GM12873 (cell line): ENCODE data around the gene RGS7.

Experiments used
- TF ChIP-seq, protein P1 (sequence below): IDR thresholded peaks from 2 replicates; pipeline ENCODE4 v1.5.1; 2012; ENCODE audit warnings: low read depth, mild to moderate bottlenecking, moderate library complexity, low read length, control low read depth; ENCODE audit not compliant: insufficient read depth; ENCODE audit errors: missing control alignments

Gene RGS7

DNA sequence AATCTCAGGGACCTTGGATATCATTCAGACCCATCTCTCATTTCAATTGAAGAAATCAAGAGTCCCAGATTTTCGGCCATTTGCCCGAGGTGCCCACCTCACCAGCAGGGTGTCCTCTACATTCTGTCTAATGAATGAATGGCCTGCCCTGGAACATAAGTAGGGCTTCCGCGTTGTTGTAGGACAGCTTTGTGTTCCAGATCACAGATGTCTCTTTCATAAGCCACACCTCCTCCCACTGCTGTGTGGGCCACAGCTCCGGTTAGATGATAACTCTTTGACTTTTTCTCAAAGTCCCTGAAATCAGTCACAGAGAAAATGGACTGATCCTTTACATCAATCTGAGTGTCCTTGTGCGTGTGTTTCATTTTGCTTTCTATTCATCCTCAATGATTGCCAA is 144.4 kb downstream of the RGS7 start:
- TF ChIP-seq, protein P1, sequence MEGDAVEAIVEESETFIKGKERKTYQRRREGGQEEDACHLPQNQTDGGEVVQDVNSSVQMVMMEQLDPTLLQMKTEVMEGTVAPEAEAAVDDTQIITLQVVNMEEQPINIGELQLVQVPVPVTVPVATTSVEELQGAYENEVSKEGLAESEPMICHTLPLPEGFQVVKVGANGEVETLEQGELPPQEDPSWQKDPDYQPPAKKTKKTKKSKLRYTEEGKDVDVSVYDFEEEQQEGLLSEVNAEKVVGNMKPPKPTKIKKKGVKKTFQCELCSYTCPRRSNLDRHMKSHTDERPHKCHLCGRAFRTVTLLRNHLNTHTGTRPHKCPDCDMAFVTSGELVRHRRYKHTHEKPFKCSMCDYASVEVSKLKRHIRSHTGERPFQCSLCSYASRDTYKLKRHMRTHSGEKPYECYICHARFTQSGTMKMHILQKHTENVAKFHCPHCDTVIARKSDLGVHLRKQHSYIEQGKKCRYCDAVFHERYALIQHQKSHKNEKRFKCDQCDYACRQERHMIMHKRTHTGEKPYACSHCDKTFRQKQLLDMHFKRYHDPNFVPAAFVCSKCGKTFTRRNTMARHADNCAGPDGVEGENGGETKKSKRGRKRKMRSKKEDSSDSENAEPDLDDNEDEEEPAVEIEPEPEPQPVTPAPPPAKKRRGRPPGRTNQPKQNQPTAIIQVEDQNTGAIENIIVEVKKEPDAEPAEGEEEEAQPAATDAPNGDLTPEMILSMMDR, result no peak

- TF ChIP-seq, protein P1, result no peak
Measured at GRCh38 chr1:241208910-241209379, 148.1 kb downstream of the RGS7 start.

GRCh38 chr1:241203817-241204216 is 153.2 kb downstream of the RGS7 start:
- TF ChIP-seq, protein P1, result no peak

GRCh38 chr1:241202401-241202800 is 154.6 kb downstream of the RGS7 start:
- TF ChIP-seq, protein P1, result no peak

DNA sequence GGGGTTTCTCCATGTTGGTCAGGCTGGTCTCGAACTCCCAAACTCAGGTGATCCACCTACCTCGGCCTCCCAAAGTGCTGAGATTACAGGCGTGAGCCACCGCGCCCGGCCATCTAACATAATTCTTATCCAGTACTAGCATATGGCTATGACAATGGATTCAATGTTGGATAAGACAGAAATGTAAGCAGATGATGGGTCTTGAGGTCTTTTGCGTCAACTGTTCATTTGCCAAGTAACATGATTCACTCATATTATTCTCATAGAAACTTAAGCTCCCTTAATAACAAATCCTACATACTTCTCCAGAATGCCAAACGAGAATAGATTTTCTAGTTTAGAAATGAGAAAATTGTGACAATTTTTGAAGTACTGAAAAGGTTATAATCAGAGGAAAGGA is 170.3 kb downstream of the RGS7 start:
- TF ChIP-seq, protein P1, result no peak

DNA sequence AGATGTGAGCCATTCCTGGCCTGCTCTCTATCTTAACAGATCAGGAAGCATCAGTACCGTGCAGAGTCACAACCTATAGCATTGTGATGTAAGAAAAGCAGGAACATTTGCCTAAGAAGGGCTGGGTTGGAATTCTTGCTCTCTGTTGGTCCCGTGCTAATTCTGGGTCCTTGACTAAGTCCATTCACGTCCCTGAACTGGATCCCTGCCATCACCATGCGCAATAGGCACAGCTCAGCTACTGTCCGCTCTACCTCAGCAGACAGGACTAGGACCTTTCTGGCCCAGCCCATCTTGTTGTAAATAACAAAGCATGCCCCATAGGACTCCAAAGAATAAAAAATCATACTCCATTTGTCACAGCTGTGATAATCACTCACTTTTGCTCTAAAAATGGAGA is 175.0 kb downstream of the RGS7 start:
- TF ChIP-seq, protein P1, result no peak

DNA sequence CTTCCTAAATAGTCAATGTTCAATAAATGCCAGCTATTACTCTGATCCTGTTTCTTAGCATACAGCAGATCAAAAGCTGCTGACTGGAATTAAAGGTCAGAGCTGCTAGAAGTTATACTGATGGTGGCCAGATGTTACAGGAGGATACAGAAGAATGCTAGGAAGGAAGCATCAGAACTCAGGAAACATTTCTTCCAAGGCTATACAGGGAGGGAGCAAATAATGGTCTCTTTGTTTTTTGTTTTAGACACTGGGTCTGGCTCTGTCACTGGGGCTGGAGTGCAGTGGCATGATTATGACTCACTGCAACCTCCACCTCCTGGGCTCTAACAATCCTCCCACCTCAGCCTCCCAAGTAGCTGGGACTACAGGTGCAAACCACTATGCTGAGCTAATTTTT is 175.5 kb downstream of the RGS7 start:
- TF ChIP-seq, protein P1, result no peak
